Subcutaneous preadipocyte (primary cell): ENCODE measurements around the gene PMS1. TPM values are rescaled to one million over a fixed set of nuclear protein-coding genes. Genes with fewer than 3 reads are reported as not detected.

Experiments used
- total RNA-seq: library from RNA; depleted of rRNA; stranded (reverse); fragments of >200 nt; gene quantifications from 2 replicates; pipeline ENCODE4 v1.2.3, GENCODE V29; 2012

Gene PMS1
- 21.7 and 22.9 TPM in 2 replicates for total RNA-seq

DNA sequence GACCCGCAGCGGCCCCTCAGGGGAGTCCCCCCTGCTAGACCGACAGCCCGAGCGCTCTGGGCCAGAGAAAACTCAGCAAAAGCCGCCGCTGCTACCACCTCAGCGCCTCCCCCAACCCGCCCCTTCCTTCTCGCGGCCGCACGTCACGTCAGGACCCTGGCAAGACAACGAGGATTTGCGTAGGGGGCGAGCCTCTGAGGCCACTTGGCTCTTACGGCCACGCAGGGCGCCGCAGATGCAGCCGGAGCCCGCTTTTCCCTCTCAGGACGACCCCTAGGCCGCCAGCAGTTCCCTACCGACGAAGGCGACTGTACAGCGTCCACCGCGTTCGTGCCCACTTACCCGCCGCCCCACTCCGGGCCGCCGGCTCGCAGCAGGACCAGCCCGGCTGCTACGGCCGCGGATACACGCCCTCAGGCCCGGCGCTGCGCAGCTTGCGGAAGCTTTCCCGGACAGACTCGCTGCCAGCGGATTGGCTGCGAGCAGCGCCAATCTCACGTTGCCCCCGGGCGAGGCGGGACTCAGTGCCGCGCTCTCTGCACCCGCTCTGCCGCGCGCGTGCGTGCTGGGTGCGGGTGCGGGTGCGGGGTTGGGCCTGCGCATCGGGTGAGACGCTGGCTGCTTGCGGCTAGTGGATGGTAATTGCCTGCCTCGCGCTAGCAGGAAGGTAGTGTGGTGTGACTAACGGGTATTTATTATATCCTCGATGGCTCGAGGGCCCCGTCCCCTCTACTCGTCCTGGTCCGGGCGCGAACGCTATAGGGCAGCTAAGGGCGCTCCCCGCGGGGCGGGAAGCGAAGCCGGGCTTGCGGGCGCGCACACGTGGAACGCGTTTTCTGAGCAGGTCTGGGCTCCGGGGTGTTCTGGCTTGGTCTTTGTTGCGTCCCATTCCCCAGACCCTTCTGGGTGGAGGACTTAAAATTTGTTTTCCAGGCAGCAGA lies at the start of gene PMS1, which contains the start of gene ORMDL1:
Gene PMS1, plus strand, starts transcription at position 524 of the 941 bp plus-strand sequence. CDS start 7,360 bp downstream, outside the sequence.
Gene ORMDL1, minus strand, starts transcription at position 413 of the 941 bp plus-strand sequence. CDS start 1,744 bp downstream, outside the sequence.

DNA sequence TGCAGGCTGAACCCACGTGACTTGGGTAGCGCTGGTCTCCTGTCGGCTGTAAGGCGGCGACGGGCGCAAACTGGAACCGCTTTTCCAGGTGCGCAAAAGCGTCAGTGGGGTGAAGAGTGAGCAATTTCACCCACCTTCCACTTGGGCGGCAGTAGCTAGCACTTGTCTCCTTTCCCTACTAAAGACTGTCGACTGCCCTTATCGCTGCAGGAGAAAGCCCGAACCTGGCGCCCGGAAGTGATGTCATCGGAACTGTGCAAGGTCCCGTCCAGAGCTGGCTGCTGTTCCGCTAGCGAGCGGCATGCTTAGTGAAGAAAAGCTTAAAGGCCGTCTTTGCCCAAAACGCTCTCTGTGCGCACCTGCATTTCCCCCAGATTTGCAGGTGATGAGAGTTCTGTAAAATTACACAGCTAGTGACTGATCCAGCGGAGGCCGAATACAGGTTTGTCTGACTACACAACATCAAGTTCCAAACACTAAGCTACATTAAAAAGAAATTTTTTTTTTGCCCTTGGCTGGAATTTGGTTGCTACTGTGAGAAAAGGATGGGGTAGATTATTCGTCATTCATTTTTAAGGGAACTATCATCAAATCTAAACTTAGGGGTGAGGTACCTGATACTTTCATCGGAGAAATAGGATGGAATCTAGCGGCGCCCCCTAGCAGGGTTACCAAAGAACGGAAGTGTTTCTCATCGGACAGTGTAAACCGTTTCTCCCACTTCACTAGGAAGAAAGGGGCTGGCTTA lies 21.5 kb upstream of the PMS1 start, which contains the start of gene OSGEPL1:
Gene OSGEPL1, minus strand, starts transcription at position 242 of the 748 bp plus-strand sequence. CDS start 1,152 bp downstream, outside the sequence.

Other genes starting within 250 kb of the PMS1 start
- gene SLC40A1, start 203.7 kb upstream of the PMS1 start, total RNA-seq: 0.39 and 0.73 TPM in 2 replicates
- gene ASNSD1, start 123.0 kb upstream of the PMS1 start, total RNA-seq: 48.9 and 57.3 TPM in 2 replicates
- gene ANKAR, start 109.8 kb upstream of the PMS1 start, total RNA-seq: 7.4 and 9.9 TPM in 2 replicates
- 11.4 and 13.7 TPM in 2 replicates for gene OSGEPL1, start 21.7 kb upstream of the PMS1 start, total RNA-seq
- 29.8 and 32.1 TPM in 2 replicates for gene ORMDL1, start 111 bp upstream of the PMS1 start, total RNA-seq